NCI-H2107 (cell line): Measurements from ENCODE around the gene FEN1.

Source experiments
- DNase-seq: peaks from one replicate; lab custom pipeline; 2025; lab: John Stamatoyannopoulos, UW

FEN1 gene

DNA sequence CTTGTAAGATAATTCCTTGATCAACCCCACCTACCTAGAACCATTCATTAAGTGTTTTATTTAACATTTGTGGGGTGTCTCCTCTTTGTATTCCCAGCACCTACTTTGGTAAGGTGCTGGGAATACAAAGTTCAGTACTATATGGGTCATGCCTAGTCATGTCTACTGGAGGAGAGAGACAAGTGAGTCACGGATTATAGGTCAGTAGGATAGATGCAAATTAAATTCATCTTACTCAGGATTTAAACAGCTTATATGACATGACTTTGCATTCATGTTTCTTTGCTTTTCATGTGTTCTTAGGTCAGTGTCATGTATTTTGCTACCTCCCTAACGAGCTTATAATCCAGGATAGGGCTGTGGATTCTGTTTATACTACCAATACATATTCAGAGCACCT is 27.5 kb downstream of the FEN1 start:
- DNase-seq, result no peak

DNA sequence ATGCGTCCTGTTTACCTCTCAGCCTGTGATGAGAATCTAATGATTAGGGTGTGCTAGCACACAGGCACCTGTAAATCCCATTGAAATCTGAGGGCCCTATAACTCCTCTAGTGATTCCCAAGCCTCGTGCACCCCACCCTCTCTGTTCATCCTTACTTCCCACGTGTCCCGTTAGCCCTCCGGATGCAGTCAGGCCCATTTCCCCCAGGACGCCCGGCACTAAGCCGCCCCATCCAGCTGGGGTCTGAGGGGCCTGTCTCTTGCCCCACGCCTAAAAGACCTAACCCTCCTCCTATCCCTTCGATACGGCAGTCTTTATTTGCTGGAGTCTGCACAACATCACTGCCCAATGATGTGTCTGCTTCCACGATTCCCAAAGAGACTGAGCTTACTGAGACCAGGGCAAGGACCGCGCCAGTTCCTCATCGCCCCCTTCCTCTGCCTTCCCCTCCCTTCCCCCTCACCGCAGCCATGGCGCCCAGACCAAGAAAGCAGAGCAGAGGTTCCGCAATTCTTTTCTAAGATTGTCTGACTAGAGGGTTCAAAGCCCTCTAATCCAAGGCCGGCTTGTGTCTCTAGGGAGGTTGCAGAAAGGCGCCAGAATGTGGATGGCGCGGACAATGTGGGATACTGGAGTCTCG is 34.3 kb downstream of the FEN1 start:
- no peak for DNase-seq

DNA sequence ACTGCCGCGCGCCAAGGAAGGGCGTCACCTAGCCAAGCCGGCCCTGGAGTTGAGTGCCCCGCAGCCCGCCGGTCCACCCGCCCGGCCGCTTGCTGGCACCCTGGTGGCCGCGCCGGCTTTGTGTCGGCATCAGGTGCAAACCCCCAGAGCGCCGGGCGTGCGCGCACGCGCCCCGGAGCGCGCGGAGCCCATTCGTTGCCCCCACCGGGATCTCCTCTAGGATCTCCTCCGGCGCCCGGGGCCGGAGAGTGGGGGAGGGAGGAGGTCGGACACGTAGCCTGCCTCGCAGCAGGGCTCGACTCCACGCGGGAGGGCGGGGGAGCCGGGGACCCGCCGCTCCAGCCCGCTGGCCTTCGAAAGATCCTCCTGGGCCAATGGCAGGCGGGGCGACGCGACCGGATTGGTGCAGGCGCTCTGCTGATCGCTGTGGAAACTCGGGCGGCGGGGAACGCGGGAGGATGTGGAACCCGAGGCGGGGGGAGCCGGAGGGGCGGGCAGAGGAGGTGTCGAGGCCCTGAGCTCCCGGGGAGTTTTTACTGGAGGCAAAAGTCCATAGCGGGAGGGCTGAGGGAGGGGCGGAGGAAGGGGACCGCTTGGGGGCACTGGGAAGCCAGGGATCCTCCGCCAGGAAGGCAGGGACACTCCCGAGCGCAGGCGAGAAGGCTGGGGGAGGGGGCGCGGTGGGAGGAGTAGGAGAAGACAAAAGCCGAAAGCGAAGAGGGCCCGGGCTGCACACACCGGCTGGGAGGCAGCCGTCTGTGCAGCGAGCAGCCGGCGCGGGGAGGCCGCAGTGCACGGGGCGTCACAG is 35.1 kb downstream of the FEN1 start, which contains the start of gene FADS2:
Gene FADS2 (plus strand): TSS at position 730 of the 808 bp plus-strand sequence. CDS start 91 bp downstream, outside the sequence.
- DNase-seq, result peak; percentile 94

DNA sequence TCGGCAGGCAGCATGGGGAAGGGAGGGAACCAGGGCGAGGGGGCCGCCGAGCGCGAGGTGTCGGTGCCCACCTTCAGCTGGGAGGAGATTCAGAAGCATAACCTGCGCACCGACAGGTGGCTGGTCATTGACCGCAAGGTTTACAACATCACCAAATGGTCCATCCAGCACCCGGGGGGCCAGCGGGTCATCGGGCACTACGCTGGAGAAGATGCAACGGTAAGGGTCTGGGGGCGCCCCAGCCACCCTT is 35.6 kb downstream of the FEN1 start:
- DNase-seq, result no peak

DNA sequence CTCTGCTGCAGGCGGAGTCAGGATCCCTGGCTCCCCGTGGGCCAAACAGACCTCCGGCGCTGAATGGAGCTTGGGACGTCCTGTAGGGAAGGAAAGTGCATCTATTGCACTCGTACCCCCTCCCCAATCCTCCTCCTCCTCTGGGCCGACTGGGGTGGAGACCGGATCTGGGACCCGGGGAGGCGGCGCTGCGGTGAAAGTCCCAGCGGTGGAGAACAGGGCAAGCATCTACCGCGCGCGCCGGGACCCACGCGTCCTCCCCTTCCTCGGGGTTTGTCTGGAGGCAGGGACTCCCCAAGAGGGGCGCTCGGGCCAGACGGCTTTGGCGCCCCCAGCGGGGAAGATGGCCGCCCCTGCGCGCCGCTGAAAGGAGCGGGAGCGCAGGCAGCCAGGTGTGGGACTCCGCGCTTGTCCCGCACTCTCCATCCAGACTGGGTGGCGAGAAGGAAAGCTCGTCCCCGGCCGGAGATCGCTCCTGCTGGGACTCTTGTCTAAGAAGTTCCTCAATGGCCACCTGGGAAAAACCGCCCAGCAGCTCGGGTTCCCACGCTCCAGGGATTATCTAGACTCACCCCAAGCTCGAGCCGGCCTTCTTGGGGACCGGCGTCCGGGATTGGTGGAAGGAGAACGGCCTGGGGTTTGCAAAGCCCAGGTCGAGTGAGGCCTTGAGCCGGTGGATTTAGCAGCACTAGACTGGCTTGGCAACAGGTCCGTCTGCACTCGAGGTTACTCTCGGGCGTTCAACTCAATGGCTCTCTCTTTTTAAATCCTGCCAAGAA is 36.1 kb downstream of the FEN1 start:
- DNase-seq, result no peak

DNA sequence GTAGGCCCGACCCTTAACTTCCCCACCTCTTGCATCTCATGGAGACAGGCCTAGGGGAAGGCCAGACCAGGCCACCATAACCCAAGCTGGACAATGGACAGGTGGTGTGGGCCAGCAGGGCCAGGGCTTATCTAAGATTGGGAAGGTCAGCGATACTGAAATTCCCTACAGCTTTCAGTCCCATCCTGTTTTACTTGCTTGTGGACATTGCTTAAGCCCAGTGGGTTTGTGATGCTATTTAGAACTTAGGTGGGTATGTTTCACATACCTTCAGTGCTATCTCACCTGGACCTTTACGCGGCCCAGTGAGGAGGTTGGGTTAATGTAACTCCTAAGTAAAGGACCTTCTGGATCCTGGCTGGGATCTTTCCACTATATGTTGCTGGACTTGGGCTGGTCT is 37.1 kb downstream of the FEN1 start:
- no peak for DNase-seq

DNA sequence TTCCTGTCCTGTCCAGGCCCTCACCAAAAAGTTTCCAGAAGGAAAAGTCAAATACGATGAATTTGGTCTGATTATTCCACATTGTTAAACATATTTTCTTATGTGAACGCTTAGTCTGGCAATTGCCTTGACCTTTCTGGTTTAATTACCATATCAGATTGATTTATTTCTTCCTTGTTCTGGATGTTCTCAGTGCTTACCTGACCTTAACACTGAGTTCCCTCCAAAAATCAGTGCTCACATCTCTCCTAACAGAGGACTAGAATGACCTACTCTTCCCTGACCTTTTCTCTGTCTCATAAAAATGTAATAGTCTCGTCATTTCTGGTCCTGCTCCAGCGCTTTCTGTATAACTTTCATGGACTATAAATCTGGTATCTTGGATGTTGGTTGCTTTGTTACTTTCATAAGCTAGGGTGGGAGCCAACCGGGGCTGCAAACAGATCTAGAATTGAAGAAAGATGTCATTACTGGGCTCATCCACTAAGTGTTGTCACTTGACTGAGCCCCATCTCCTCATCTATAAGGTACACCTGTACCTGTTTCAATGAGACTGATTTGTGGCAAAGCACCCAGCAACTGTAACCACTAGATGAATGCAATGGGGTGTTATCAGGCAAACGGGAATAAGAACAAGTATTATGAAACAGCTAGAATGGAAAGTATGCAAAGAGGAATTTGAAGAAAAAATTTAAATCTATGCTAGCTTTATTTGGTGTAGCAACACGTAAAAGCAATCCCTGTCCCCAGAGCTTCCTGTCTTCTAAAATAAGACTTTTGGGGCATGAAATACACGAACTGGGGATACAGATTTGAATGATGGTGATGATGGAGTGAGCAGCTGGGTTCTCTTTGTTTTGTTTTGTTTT is 37.8 kb downstream of the FEN1 start:
- no peak for DNase-seq

DNA sequence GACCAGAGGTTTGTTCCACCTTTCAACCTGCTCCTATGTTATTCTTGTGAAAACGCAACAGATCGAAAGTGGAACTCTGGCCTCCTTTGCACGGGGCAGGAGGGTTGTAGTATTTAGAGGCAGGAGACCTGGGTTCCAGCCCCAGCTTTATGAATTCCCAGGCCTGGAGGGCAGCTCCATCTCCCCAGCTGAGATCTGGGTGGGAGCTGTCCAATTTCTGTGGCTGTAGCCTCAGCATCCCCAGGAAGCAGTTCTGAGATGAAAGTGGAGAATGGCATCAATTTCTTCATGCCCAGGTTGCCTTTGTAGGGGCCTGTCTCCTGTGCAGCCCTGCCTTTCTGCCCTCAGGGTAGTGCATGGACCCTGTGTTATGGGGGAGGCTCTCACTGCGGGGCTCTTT is 39.5 kb downstream of the FEN1 start:
- DNase-seq, result no peak

DNA sequence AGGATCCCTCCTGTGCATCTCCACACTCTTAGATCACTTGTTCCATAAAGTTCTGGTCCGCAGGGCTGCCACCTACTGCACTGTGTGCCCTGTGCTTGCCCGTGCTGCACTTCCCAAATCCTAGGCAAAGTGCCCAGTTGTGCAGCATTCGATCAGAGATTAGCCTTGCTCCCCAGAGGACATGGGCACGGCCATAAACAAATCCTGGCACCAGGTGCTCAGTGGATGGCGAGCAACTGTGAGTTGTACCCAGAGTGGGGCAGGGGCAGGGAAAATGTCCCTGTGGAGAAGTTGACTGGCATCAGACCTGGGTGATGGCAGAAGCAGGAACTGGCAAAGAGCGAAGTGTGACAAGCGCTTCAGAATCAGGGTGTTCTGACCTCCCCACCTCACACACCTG is 40.0 kb downstream of the FEN1 start:
- DNase-seq, result no peak

DNA sequence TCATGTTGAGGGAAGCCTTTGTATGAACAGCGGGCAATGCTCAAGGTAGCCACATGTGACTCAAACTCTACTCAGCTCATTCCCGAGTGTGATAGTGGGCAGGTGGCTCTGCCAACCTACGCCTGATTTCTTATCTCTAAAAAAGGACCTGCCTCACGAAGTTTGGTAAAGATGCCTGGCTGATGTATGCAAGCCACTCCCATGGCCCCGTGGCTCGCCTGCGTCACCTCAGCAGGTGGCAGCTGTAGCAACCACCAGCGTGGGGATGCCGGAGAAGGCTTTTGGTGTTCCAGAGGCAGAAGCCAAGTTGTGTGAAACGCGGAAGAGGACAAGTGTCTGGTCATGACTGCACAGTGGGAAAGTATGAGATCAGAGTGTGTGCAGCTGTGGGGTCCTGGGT is 40.8 kb downstream of the FEN1 start:
- peak; percentile 53 for DNase-seq

DNA sequence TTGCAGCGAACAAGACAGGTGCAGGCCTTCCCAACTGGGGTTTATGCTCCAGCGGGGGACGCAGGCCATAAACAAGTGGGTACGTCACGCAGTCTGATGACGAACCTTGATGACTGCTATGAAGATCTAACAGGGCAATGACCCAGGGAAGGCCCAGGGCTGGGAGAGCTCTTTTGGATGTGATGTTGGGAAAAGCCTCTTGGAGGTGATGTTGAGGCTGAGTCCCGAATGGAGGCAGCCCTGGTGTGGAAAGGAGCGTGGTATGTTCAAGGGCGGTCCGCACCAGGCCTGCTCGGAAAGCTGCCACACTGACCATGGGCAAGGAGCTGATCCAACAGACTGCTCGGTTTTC is 41.2 kb downstream of the FEN1 start:
- no peak for DNase-seq

DNA sequence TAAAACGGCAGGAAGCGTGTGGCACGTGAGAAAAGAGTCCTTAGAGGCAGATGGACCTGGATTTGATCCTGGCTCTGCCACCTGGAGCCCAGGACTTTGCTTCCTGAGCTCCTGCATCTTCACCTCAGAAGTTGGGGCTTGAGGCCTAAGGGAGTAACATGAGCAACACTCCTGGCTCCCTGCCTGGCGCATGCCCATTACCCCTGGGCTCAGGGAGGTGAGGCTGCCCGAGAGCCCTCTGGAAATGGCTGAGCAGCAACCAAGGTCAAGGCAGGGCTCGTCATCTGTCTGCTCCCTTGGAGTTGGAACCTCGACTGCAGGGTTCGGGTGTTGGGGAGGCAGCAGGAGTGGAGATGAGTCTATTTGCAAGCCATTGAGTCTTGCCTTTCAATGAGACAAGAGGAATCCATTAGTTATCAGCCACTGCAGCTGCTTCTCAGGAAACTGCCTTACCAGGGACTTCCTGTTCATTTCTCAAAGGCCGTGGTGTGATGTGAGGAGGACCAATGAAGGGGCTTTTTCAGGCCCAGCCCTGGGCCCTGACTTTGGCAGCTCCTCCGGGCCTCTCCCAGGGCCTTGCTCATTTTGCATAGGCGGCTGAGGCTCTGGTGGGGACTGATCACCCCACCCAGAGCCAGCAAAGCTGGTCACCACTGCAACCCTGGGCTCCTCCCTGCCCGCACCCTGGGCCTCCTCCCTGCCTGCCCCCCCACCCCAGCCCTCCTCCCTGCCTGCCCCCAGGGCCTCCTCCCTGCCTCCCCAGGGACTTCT is 41.8 kb downstream of the FEN1 start:
- DNase-seq, result peak; percentile 48

DNA sequence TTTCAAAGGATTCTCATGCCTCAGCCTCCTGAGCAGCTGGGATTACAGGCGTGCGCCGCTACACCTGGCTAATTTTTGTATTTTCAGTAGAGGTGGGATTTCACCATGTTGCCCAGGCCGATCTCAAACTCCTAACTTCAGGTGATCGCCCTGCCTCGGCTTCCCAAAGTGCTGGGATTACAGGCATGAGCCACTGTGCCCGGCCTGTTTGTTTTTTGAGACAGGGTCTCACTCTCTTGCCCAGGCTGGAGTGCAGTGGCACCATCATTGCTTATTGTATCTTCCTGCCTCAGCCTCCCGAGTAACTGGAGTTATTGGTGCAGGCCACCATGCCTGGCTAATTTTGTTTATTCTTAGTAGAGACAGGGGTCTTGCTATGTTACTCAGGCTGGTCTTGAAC is 43.5 kb downstream of the FEN1 start:
- no peak for DNase-seq

DNA sequence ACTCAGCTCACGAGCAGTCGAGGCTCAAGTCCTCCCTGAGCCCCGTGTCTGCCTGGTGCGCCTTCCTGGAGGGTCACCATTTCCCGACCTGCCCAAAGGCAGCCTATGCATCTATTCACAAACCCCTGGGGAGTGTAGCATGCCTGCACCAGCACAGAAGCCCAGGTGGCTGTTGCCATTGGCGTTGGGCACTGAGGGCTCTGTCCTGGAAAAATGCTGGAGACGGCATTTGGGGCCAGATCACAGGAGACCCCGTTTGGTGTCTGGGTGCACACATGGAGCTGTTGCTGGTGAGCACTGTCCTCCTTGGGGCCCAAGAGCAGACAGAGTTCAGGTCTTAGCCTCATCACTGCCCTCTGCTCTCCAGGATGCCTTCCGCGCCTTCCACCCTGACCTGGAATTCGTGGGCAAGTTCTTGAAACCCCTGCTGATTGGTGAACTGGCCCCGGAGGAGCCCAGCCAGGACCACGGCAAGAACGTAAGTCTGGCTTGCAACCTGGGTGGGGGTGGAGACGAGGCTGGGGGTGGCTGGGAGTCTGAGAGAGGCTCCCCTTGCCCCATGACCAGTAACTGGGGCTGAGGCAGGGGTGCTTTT is 44.8 kb downstream of the FEN1 start:
- no peak for DNase-seq

DNA sequence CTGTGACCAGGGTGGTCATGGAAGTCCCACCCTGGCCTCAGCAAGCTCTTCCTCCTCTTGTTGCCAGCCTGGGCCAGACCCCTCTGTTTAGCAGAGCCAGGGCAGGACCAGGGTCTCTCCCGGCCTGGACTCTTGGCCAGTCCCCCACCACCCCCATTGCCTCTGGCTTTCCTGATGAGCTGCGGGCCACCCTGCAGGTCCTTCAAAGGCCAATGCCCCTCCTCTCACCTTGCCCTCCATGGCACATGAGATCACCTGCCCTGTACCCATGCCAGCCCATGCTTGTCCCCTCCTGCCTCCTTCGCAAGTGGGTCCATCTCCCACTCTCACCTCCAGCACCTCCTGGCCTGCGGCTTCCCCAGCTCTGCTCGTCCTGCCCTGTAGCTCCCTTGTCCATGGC is 45.8 kb downstream of the FEN1 start:
- no peak for DNase-seq

DNA sequence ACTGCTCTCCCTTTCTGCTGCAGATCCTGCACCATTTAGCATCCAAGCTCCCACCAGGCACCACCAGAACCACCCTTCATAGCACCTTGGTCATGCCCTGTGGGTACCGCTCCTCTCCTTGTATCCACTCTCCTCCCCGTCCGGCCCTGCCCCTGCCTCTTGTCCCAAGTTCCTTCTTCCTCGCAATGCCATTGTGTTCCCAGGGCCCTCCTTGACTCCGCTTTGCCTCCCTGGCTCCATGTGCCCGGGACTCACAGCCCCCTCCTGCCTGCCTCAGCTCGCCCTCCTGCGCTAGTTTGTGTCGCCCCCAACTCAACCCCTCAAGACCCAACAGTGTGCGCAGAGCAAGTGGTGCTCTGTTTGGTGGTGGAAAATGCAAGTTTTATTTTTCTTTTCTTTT is 46.2 kb downstream of the FEN1 start:
- no peak for DNase-seq

DNA sequence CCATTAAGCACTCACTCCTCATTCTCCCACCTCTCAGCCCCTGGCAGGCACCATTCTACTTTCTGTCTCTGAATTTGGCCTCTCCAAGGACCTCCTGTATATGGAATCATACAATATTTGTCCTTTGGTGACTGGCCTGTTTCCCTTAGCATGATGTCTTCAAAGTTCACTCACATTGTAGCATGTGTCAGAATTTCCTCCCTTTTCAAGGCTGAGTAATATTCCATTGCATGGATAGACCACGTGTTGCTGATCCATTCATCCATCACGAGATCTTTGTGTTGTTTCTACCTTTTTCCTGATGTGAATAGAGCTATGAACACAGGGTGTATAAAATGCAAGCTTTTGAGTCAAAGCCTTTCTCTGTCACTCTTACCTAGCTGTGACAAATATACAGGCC is 47.0 kb downstream of the FEN1 start:
- DNase-seq, result no peak

DNA sequence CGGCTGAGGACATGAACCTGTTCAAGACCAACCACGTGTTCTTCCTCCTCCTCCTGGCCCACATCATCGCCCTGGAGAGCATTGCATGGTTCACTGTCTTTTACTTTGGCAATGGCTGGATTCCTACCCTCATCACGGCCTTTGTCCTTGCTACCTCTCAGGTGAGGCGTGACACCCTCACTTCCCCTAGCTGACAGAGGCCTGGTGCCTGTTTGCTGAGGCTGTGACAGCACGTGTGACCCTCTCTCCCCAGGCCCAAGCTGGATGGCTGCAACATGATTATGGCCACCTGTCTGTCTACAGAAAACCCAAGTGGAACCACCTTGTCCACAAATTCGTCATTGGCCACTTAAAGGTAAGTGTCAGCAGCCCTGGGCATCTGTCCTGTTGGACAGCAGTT is 47.7 kb downstream of the FEN1 start:
- no peak for DNase-seq

DNA sequence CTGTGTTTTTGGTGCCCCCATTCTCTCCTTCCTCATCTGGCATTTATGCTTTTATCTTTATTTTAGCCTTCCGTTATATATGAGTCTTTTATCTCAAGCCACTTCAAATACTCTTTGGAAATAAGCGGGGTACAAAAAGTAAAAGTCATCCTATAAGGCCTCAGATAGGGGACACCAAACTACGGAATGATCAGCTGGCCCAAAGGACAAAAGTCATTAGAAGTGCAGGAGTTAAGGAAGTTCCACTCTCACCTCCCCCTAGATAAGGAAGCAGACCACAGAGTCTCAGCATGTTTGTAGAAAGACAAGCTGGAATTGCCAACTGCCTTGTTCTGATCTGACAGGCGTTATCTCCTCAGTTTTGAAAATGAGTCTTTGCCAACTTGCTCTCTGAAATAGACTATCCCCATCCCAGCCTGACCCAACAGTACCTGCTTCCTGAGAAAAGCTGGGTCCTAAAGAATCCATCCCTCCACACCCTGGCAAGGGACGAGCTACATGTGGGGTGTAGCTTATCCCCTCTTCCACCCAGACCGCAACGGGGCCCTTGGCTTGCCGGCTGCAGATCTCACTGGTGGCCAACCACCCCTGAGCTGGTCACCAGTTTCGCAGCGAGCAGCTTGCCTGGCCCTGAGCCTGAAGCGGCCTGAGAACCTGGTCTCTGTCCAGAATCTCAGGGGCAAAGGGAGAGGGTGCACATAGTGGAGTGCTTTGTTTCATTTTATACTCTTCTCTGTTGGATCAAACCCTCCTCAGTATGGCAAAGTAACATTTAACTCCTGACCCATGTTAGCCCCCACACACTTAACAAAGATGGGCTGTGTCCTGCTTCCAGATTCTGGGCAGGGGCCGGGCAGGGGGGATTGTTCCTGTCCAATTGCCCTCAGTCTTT is 49.2 kb downstream of the FEN1 start:
- no peak for DNase-seq

DNA sequence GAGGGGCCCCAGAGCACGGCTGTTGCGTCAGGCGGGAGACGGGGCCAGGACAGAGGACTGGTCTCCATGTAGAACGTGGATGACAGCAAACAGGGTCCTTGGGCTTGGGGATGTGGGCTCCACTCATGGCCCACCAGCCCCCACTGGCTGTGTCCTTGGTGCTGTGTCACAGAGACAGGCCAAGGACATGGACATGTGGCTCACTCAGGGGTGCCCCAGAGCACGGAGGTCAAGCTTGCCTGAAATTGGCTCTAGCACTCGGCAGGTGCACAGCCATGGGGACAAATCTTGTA is 49.8 kb downstream of the FEN1 start:
- no peak for DNase-seq
